ENCODE measurements around the gene IGDCC3.

Gene IGDCC3

GRCh38 chr15:65318870-65319356, 58.9 kb downstream of the IGDCC3 start:
- peak; percentile 40 for DNase-seq

- no peak for DNase-seq
Observed at GRCh38 chr15:65312400-65312916, 65.3 kb downstream of the IGDCC3 start.

GRCh38 chr15:65311760-65312159, 66.0 kb downstream of the IGDCC3 start:
- DNase-seq: no peak

- no peak for DNase-seq
Observed at GRCh38 chr15:65310431-65311137, 67.2 kb downstream of the IGDCC3 start.

GRCh38 chr15:65309882-65310418, 67.9 kb downstream of the IGDCC3 start:
- DNase-seq: no peak

- DNase-seq: no peak
Observed at GRCh38 chr15:65307978-65308377, 69.8 kb downstream of the IGDCC3 start.

GRCh38 chr15:65306551-65306950, 71.3 kb downstream of the IGDCC3 start:
- DNase-seq: no peak

- DNase-seq: no peak
Observed at GRCh38 chr15:65305776-65306175, 72.0 kb downstream of the IGDCC3 start.

GRCh38 chr15:65305150-65305758, 72.5 kb downstream of the IGDCC3 start:
- no peak for DNase-seq

GRCh38 chr15:65304381-65305149, 73.2 kb downstream of the IGDCC3 start, which contains the start of gene RNU5B-1:
Gene RNU5B-1 (plus strand): TSS chr15:65304677.
- peak; percentile 82 for DNase-seq

GRCh38 chr15:65303687-65304380, 74.0 kb downstream of the IGDCC3 start:
- DNase-seq: peak; percentile 14

- DNase-seq: no peak
Observed at GRCh38 chr15:65302061-65302460, 75.7 kb downstream of the IGDCC3 start.

GRCh38 chr15:65300924-65301441, 76.8 kb downstream of the IGDCC3 start:
- DNase-seq: no peak

GRCh38 chr15:65298731-65299130, 79.1 kb downstream of the IGDCC3 start:
- no peak for DNase-seq

- DNase-seq: no peak
Observed at GRCh38 chr15:65292938-65293518, 84.8 kb downstream of the IGDCC3 start.

- no peak for DNase-seq
Observed at GRCh38 chr15:65290228-65290627, 87.6 kb downstream of the IGDCC3 start.

GRCh38 chr15:65289261-65289854, 88.4 kb downstream of the IGDCC3 start:
- no peak for DNase-seq

- no peak for DNase-seq
Observed at GRCh38 chr15:65287520-65287855, 90.3 kb downstream of the IGDCC3 start.

GRCh38 chr15:65286704-65287519, 90.9 kb downstream of the IGDCC3 start, which contains the start of gene PARP16:
Gene PARP16 (minus strand): TSS chr15:65286883. CDS start chr15:65286426, 457 bp downstream.
- DNase-seq: peak; percentile 59

- DNase-seq: no peak
Observed at GRCh38 chr15:65286069-65286703, 91.6 kb downstream of the IGDCC3 start.

Measured in NCI-H1048 (cell line).